A549 (cell line): ENCODE results near the gene SLC13A2. TPM values are rescaled to one million over a fixed set of nuclear protein-coding genes. Genes with fewer than 3 reads are reported as not detected.
A peak's percentile ranks its signal among the peaks of the same experiment; 100 is the strongest.

Experiments
- ATAC-seq, 2 experiments: fragments of 200-7000 bp in 1 of 2; fragments of >200 bp in 1 of 2; cut with Nextera tagmentation in 1 of 2; cut with Tn5 transposase in 1 of 2; 3 replicates each; pipeline versions ENCODE4 v1.8.0 to v1.9.1; 2018 to 2020; ENCODE audit warnings: mild to moderate bottlenecking in 1 of 2, moderate library complexity in 1 of 2
- CTCF ChIA-PET: fragments of 300-600 bp; sonication (Branson Sonifier 250); formaldehyde crosslinking; extraction: SDS; loops from one replicate; lab custom pipeline; 2021; ENCODE audit warnings: antibody characterized with exemption, inconsistent platforms; lab: Yijun Ruan, JAX
- POLR2A ChIA-PET: fragments of 350-600 bp; formaldehyde crosslinking; extraction: SDS; loops from one replicate; lab custom pipeline; 2021; ENCODE audit warnings: antibody characterized with exemption, inconsistent platforms; lab: Yijun Ruan, JAX
- DNase-seq, 2 experiments: peaks; one replicate each; pipeline versions ENCODE4 v3.0.0 to v3.0.0-alpha.2; 2011 to 2016; ENCODE audit warnings: low read depth in 1 of 2, low spot score in 1 of 2
- FAIRE-seq: peaks from 2 replicates; lab custom pipeline; 2011; peaks lifted over from hg19 to GRCh38; lab: Jason Lieb, UNC
- H3K27ac ChIP-seq, 2 experiments: fragments of >200 bp; sonication (Bioruptor Twin); formaldehyde crosslinking; 3 replicates each; pipeline ENCODE4 v1.5.1; 2016 to 2017
- H3K4me1 ChIP-seq: fragments of >200 bp; sonication (Bioruptor Twin); formaldehyde crosslinking; 3 replicates; pipeline ENCODE4 v1.6.1; 2016
- H3K4me2 ChIP-seq: fragments of >200 bp; sonication (Bioruptor Twin); formaldehyde crosslinking; 3 replicates; pipeline ENCODE4 v1.6.1; 2016
- H3K4me3 ChIP-seq: fragments of >200 bp; sonication (Bioruptor Twin); formaldehyde crosslinking; 3 replicates; pipeline ENCODE4 v1.5.1; 2016
- H3K9me3 ChIP-seq: fragments of >200 bp; sonication (Bioruptor Twin); formaldehyde crosslinking; 3 replicates; pipeline ENCODE4 v1.6.1; 2016
- CEBPB ChIP-seq, 2 experiments: fragments of >200 bp in 1 of 2; sonication (Bioruptor Twin) in 1 of 2; formaldehyde crosslinking in 1 of 2; IDR thresholded peaks; 2 replicates each; pipeline ENCODE4 v1.6.1; 2012 to 2016
- CHD4 ChIP-seq: fragments of 200-600 bp; sonication (generic); IDR thresholded peaks from 2 replicates; pipeline ENCODE4 v1.6.1; 2016; ENCODE audit warnings: antibody characterized with exemption, mild to moderate bottlenecking, borderline replicate concordance
- EHMT2 ChIP-seq: fragments of 200-600 bp; sonication (generic); IDR thresholded peaks from 2 replicates; pipeline ENCODE4 v1.6.1; 2016; ENCODE audit warnings: antibody characterized with exemption, low read depth, mild to moderate bottlenecking, moderate library complexity
- FOSL2 ChIP-seq, 2 experiments: fragments of 450-650 bp in 1 of 2; fragments of >200 bp in 1 of 2; sonication (Bioruptor Twin) in 1 of 2; formaldehyde crosslinking; IDR thresholded peaks; 2 replicates each; pipeline versions ENCODE4 v1.5.0 to v1.6.1; 2016 to 2020; ENCODE audit warnings: mild to moderate bottlenecking in 1 of 2, moderate library complexity in 1 of 2
- GATA3 ChIP-seq: IDR thresholded peaks from 2 replicates; pipeline ENCODE4 v1.6.1; 2012; ENCODE audit warnings: borderline replicate concordance
- HOXA7 ChIP-seq: fragments of 250-450 bp; sonication (Bioruptor Pico); IDR thresholded peaks from 2 replicates; pipeline ENCODE4 v1.5.0; 2020; ENCODE audit warnings: mild to moderate bottlenecking, moderate library complexity
- HOXB13 ChIP-seq: fragments of 250-450 bp; sonication (Bioruptor Pico); IDR thresholded peaks from 2 replicates; pipeline ENCODE4 v1.5.0; 2020; ENCODE audit warnings: low read depth, mild to moderate bottlenecking, moderate library complexity
- HOXB5 ChIP-seq: fragments of 250-450 bp; sonication (Bioruptor Pico); IDR thresholded peaks from 2 replicates; pipeline ENCODE4 v1.5.0; 2020; ENCODE audit warnings: mild to moderate bottlenecking, moderate library complexity
- JUN ChIP-seq, 2 experiments: fragments of >200 bp; sonication (Bioruptor Twin); formaldehyde crosslinking; IDR thresholded peaks; 2 replicates in 1 of 2; 3 replicates in 1 of 2; pipeline ENCODE4 v1.6.1; 2016 to 2017
- JUNB ChIP-seq: fragments of >200 bp; sonication (Bioruptor Twin); formaldehyde crosslinking; IDR thresholded peaks from 2 replicates; pipeline ENCODE4 v1.6.1; 2016
- KDM5A ChIP-seq: fragments of 200-600 bp; sonication (generic); IDR thresholded peaks from 2 replicates; pipeline ENCODE4 v1.6.1; 2016; ENCODE audit warnings: antibody characterized with exemption, mild to moderate bottlenecking
- NR3C1 ChIP-seq: fragments of >200 bp; sonication (Bioruptor Twin); formaldehyde crosslinking; IDR thresholded peaks from 3 replicates; pipeline ENCODE4 v1.6.1; 2017
- PHF8 ChIP-seq: fragments of 200-600 bp; sonication (generic); IDR thresholded peaks from 2 replicates; pipeline ENCODE4 v1.6.1; 2016; ENCODE audit warnings: low read depth, mild to moderate bottlenecking, antibody characterized with exemption, moderate library complexity, borderline replicate concordance
- POLR2A ChIP-seq: IDR thresholded peaks from 2 replicates; pipeline ENCODE4 v1.6.1; 2012; ENCODE audit warnings: mild to moderate bottlenecking, low read length
- POLR2AphosphoS2 ChIP-seq: conservative IDR thresholded peaks from 2 replicates; pipeline ENCODE4 v1.6.1; 2012; ENCODE audit warnings: low read length, improper control_type of control experiment, inconsistent platforms
- TFCP2L1 ChIP-seq: fragments of 250-450 bp; sonication (Bioruptor Pico); IDR thresholded peaks from 2 replicates; pipeline ENCODE4 v1.5.0; 2021; ENCODE audit warnings: mild to moderate bottlenecking
- ZC3H11A ChIP-seq: fragments of 450-650 bp; IDR thresholded peaks from 2 replicates; pipeline ENCODE4 v1.6.1; 2014; ENCODE audit warnings: antibody characterized with exemption, mild to moderate bottlenecking
- ZNF302 ChIP-seq: fragments of 250-450 bp; sonication (Bioruptor Pico); IDR thresholded peaks from 2 replicates; pipeline ENCODE4 v1.9.0; 2021; ENCODE audit warnings: inconsistent platforms, mild to moderate bottlenecking, moderate library complexity
- ZSCAN20 ChIP-seq: fragments of 250-450 bp; sonication (Bioruptor Pico); IDR thresholded peaks from 2 replicates; pipeline ENCODE4 v1.8.0; 2022; ENCODE audit warnings: mild to moderate bottlenecking, moderate library complexity
- WGBS: methylation state at CpG from one replicate; pipeline ENCODE4 v1.1.6; 2017; ENCODE audit errors: missing lambda C conversion rate; 5-methylcytosine and 5-hydroxymethylcytosine counted together
- polyA plus RNA-seq, 4 experiments: library from polyadenylated mRNA; depleted of rRNA in 3 of 4; stranded (reverse); fragments of >200 nt; fragmentation: RNase III in 1 of 4; extraction: RNeasy Plus Mini Kit Qiagen cat#74134 plus additional on column Dnase treatment in 1 of 4; gene quantifications; 2 replicates in 3 of 4; 3 replicates in 1 of 4; pipeline ENCODE4 v1.2.3, GENCODE V29; 2011 to 2017
- TF ChIP-seq, protein P1 (sequence below): IDR thresholded peaks from 2 replicates; pipeline ENCODE4 v1.6.1; 2012
- TF ChIP-seq, protein P2 (sequence below): IDR thresholded peaks from 2 replicates; pipeline ENCODE4 v1.6.1; 2012
- TF ChIP-seq, protein P3 (sequence below): fragments of 250-450 bp; sonication (Bioruptor Pico); IDR thresholded peaks from 2 replicates; pipeline ENCODE4 v1.5.0; 2021; ENCODE audit warnings: mild to moderate bottlenecking, moderate library complexity, borderline replicate concordance
- TF ChIP-seq, protein P4 (sequence below): fragments of >200 bp; sonication (Bioruptor Twin); formaldehyde crosslinking; IDR thresholded peaks from 3 replicates; pipeline ENCODE4 v1.5.1; 2016
- TF ChIP-seq, protein P5 (sequence below): fragments of 450-650 bp; IDR thresholded peaks from 2 replicates; pipeline ENCODE4 v1.6.1; 2014; ENCODE audit warnings: antibody characterized with exemption
- TF ChIP-seq, protein P6 (sequence below): fragments of >200 bp; sonication (Bioruptor Twin); formaldehyde crosslinking; IDR thresholded peaks from 3 replicates; pipeline ENCODE4 v1.6.1; 2016

SLC13A2 gene
- polyA plus RNA-seq, 2 of the 4 experiments (the other 2 are of a cell fraction) = 0.06 TPM; not detected in 1

DNA sequence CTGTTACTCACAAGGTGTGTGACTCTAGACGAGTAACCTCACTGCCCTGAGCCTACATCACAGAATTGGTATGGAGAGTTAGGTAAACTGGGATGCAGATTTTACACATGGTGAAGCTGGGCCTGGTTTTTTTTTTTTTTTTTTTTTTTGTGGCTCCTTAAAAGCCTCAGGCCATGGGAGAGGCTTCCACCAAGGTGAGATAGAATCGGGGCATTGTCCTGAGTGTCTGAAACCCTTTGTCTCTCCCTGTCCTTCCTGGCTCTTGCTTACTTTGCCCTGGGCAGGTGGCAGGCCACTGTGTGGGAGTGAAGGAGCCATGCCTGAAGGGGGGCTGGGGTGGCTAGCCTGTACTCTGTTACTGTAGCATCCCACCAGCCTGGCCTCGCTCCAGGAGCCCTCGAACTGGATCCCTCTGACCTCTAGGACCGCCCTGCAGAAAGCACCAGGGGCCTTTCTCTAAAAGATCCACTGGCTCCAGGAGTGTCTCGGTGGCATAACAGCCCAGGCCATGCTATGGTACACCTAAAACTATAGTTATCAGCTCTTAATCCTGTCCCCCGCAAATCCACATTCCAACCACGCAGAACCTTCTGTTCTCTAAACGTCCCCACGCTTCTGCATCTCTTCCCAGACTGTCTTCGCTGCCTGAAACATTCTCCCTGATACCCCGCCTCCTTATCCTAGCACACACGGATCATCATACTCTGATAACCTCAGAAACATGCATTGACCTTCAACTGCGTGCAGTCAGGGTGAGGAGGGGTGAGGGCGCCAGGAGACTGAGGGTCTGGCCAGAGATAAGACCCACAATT is 1.7 kb upstream of the SLC13A2 start:
- no peak for FAIRE-seq
- Histone ChIP-seq H3K4me1 (peaks cover 21% of the 10 kb centered on the region), H3K4me2 (no peak overlapping the region), H3K4me3 (no peak overlapping the region), H3K27ac (no peak overlapping the region), H3K9me3 (no peaks in the 10 kb centered on the region)
- ChIA-PET POLR2A (no interaction called here), CTCF (interaction anchor here (0.9 to 2.0 kb wide), 4 partner anchors 10 to 22 kb away, joined by 3 to 5 read pairs (median 3); no protein-coding TSS in a partner anchor)
- 64% methylated on average over 15 of the region's 15 CpGs for WGBS
- 0 out of 6 replicates have a peak, but pooled peaks of 1 of the 2 experiments have one; percentile 31 for ATAC-seq
- TF ChIP-seq, protein P1, sequence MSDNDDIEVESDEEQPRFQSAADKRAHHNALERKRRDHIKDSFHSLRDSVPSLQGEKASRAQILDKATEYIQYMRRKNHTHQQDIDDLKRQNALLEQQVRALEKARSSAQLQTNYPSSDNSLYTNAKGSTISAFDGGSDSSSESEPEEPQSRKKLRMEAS = no peak
- no peak for TF ChIP-seq EHMT2
- no peak for TF ChIP-seq KDM5A
- TF ChIP-seq, protein P2, sequence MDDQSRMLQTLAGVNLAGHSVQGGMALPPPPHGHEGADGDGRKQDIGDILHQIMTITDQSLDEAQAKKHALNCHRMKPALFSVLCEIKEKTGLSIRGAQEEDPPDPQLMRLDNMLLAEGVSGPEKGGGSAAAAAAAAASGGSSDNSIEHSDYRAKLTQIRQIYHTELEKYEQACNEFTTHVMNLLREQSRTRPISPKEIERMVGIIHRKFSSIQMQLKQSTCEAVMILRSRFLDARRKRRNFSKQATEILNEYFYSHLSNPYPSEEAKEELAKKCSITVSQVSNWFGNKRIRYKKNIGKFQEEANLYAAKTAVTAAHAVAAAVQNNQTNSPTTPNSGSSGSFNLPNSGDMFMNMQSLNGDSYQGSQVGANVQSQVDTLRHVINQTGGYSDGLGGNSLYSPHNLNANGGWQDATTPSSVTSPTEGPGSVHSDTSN = no peak
- TF ChIP-seq HOXB5 = no peak
- no peak for TF ChIP-seq JUN (IDR thresholded peaks at IDR 0.05)
- no peak for TF ChIP-seq CEBPB (IDR thresholded peaks at IDR 0.05)
- TF ChIP-seq POLR2AphosphoS2 = no peak
- no peak for TF ChIP-seq ZSCAN20
- TF ChIP-seq FOSL2 (IDR thresholded peaks at IDR 0.05) = no peak
- no peak for TF ChIP-seq FOSL2 (CRISPR knock-in tag; IDR thresholded peaks at IDR 0.05)
- TF ChIP-seq ZC3H11A = no peak
- TF ChIP-seq PHF8 = no peak
- TF ChIP-seq, protein P3, sequence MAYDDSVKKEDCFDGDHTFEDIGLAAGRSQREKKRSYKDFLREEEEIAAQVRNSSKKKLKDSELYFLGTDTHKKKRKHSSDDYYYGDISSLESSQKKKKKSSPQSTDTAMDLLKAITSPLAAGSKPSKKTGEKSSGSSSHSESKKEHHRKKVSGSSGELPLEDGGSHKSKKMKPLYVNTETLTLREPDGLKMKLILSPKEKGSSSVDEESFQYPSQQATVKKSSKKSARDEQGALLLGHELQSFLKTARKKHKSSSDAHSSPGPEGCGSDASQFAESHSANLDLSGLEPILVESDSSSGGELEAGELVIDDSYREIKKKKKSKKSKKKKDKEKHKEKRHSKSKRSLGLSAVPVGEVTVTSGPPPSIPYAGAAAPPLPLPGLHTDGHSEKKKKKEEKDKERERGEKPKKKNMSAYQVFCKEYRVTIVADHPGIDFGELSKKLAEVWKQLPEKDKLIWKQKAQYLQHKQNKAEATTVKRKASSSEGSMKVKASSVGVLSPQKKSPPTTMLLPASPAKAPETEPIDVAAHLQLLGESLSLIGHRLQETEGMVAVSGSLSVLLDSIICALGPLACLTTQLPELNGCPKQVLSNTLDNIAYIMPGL = no peak
- no peak for TF ChIP-seq CHD4
- TF ChIP-seq, protein P4, sequence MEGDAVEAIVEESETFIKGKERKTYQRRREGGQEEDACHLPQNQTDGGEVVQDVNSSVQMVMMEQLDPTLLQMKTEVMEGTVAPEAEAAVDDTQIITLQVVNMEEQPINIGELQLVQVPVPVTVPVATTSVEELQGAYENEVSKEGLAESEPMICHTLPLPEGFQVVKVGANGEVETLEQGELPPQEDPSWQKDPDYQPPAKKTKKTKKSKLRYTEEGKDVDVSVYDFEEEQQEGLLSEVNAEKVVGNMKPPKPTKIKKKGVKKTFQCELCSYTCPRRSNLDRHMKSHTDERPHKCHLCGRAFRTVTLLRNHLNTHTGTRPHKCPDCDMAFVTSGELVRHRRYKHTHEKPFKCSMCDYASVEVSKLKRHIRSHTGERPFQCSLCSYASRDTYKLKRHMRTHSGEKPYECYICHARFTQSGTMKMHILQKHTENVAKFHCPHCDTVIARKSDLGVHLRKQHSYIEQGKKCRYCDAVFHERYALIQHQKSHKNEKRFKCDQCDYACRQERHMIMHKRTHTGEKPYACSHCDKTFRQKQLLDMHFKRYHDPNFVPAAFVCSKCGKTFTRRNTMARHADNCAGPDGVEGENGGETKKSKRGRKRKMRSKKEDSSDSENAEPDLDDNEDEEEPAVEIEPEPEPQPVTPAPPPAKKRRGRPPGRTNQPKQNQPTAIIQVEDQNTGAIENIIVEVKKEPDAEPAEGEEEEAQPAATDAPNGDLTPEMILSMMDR = no peak
- no peak for TF ChIP-seq POLR2A
- DNase-seq = no peak

DNA sequence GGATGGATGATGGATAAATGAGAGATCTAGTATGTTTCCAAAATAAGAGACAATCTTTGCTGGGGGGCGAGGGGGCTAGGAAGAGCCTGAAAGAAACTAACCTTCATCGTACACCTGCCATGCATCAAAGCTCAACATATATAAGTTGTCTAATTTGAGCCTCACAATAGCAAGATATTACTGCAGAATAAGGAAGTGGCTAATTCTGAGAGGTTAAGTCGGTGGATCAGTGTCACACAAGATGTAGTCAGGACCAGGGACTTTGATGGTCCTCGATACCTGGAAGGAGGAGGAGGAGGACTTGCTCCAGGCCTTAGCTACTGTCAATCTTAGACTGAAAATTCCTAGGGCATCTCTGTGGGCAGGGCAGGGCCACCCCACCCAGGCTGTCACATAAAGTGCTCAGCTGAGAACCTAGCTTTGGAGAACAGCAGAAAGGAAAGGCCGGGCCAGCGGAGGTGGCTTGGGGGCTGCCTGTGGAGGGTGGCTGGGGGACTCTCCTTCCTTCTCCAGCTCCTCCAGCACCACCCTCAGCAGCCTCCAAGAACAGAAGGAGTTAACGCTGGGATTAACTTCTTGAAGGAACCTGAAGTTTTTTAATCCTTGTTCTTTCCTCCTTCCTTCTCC is 460 bp upstream of the SLC13A2 start:
- ChIA-PET POLR2A (no interaction called here), CTCF (interaction anchor here (0.9 to 2.0 kb wide), 4 partner anchors 11 to 239 kb away, joined by 3 to 5 read pairs (median 4); no protein-coding TSS in a partner anchor)
- no peak overlapping the region for H3K27ac ChIP-seq
- no peak for FAIRE-seq
- H3K4me3 ChIP-seq = no peak overlapping the region
- no peak for DNase-seq
- H3K9me3 ChIP-seq = no peaks in the 10 kb centered on the region
- H3K4me2 ChIP-seq = no peak overlapping the region
- H3K4me1 ChIP-seq = peaks cover 22% of the 10 kb centered on the region
- 74% methylated on average over 7 of the region's 7 CpGs for WGBS
- no peak for ATAC-seq
- TF ChIP-seq, protein P1 = no peak
- TF ChIP-seq, protein P5, sequence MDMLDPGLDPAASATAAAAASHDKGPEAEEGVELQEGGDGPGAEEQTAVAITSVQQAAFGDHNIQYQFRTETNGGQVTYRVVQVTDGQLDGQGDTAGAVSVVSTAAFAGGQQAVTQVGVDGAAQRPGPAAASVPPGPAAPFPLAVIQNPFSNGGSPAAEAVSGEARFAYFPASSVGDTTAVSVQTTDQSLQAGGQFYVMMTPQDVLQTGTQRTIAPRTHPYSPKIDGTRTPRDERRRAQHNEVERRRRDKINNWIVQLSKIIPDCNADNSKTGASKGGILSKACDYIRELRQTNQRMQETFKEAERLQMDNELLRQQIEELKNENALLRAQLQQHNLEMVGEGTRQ = no peak
- TF ChIP-seq JUN (IDR thresholded peaks at IDR 0.05) (no peak), JUNB (no peak), NR3C1 (no peak), POLR2AphosphoS2 (no peak), TFCP2L1 (CRISPR knock-in tag) (no peak), GATA3 (no peak), HOXA7 (CRISPR knock-in tag) (no peak), ZNF302 (CRISPR knock-in tag) (no peak), HOXB13 (no peak)
- TF ChIP-seq, protein P6, sequence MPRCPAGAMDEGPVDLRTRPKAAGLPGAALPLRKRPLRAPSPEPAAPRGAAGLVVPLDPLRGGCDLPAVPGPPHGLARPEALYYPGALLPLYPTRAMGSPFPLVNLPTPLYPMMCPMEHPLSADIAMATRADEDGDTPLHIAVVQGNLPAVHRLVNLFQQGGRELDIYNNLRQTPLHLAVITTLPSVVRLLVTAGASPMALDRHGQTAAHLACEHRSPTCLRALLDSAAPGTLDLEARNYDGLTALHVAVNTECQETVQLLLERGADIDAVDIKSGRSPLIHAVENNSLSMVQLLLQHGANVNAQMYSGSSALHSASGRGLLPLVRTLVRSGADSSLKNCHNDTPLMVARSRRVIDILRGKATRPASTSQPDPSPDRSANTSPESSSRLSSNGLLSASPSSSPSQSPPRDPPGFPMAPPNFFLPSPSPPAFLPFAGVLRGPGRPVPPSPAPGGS = no peak
- TF ChIP-seq, protein P2 = no peak
